Stimulated activated CD4-positive, alpha-beta T cell treated with anti-CD3 and anti-CD28 coated beads, Interleukin-1b, Interleukin-23, amount 100 ng/mL, for 4 hours (primary cell): ENCODE results near the gene NCR1.
"Not testable (repeated sequence)": the region's sequence is repeated elsewhere in the genome, so short reads cannot be mapped to it uniquely, and the experiment has no call there.

ENCODE experiments used
- DNase-seq, 2 donors: peaks; one replicate each; pipeline ENCODE4 v3.0.0-alpha.2; 2020; ENCODE audit warnings: low read depth in 2 of 2

The NCR1 gene, protein sequence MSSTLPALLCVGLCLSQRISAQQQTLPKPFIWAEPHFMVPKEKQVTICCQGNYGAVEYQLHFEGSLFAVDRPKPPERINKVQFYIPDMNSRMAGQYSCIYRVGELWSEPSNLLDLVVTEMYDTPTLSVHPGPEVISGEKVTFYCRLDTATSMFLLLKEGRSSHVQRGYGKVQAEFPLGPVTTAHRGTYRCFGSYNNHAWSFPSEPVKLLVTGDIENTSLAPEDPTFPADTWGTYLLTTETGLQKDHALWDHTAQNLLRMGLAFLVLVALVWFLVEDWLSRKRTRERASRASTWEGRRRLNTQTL

DNA sequence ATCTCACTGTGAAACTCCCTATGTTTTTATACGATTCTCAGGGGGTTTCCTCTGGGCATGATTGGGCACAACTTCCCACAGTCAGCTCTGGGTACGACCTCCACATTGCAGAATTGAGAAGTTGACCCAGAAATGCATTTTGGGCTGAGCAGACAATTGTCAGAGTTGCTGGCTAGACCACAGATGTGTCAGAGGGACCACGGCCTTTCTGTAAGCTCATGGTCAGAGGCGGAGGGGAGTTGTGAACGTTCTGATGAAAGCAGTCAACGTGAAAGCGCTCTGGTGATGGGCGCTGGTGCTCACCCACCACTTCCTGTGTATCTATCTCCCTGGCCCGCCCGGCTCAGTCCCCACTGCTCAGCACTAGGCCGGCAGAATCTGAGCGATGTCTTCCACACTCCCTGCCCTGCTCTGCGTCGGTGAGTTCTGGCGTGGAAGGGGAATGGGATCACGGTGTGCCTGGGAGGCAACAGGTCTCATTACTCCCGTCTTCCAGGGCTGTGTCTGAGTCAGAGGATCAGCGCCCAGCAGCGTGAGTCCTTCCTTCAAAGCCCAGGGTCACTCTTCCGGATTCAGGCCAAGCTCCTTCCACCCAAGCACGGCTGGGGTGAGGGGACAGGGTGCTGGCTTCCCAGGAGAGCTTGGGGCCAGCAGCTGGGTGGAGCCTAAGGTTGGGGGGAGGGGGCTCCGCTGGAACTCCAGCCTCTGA is at the start of gene NCR1:
Gene NCR1, plus strand, starts transcription at position 346 of the 709 bp plus-strand sequence. Its CDS starts 40 bp downstream, at position 386.
- DNase-seq: no peak

- DNase-seq: not testable (repeated sequence)
These were observed 47.5 kb upstream of the NCR1 start for GRCh38 chr19:54858476-54858875.

- DNase-seq: not testable (repeated sequence)
These were observed 46.5 kb upstream of the NCR1 start for GRCh38 chr19:54859421-54859820.

- DNase-seq: not testable (repeated sequence)
These were observed 42.5 kb upstream of the NCR1 start for GRCh38 chr19:54863459-54863858.

- no peak for DNase-seq
These were observed 34.3 kb upstream of the NCR1 start for GRCh38 chr19:54871696-54872095.

DNA sequence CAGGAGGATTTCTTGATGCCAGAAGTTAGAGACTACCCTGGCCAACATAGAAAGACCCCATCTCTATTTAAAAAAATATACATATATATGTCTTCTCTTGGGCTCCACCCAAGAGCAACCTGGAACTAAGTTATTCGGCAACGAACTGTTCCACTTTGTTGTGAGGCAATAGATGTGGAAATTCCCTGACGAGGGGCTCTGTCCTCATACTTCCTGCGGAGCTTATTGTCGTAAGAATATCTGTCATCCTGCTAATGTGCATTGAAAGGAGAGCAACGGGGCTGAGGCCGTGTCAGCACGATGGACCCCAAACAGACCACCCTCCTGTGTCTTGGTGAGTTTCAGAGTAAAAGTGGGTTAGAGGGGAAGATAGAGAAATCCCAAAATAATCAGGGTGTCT is 32.0 kb upstream of the NCR1 start, which contains the start of gene FCAR:
Gene FCAR, plus strand, starts transcription at position 246 of the 400 bp plus-strand sequence. Its CDS starts 55 bp downstream, at position 301.
- DNase-seq: no peak

DNA sequence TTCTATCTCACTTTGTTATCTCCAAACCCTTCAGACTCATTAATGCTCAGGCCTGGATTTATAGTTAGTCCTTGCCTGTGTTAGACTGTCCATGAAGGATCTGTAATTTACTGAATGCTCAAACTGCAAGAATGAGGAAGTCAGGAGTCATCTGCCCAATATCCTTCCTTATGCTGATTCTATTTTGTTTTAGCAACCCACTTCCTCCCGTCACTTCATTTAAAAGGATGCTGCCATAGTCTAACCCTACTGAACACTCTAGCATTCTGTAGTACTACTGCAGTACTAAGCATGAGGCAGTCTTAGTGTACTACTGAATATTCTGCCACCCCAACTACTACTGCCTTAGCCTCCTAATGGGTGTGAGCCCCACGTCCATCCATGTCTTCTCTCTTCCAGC is 30.4 kb upstream of the NCR1 start:
- no peak for DNase-seq

GRCh38 chr19:54877471-54877870 is 28.5 kb upstream of the NCR1 start:
- DNase-seq: no peak

GRCh38 chr19:54881884-54882283 is 24.1 kb upstream of the NCR1 start:
- DNase-seq: no peak

DNA sequence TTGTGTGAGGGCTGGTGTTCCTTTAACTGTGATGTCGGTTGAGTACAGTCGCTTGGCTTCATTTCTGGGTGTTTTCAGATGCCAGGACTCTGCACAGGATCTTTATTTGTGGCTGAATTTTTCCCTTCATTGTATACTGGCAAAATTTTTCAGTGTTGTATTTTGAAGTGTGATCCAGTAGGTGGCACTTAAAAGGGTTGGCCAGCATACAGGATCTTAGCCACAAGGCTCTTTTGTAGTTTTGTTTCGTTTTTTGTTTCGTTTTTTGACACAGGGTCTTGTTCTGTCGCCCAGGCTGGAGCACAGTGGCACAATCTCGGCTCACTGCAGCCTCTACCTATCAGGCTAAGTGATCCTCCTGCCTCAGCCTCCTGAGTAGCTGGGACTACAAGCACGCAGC is 23.2 kb upstream of the NCR1 start:
- no peak for DNase-seq

DNA sequence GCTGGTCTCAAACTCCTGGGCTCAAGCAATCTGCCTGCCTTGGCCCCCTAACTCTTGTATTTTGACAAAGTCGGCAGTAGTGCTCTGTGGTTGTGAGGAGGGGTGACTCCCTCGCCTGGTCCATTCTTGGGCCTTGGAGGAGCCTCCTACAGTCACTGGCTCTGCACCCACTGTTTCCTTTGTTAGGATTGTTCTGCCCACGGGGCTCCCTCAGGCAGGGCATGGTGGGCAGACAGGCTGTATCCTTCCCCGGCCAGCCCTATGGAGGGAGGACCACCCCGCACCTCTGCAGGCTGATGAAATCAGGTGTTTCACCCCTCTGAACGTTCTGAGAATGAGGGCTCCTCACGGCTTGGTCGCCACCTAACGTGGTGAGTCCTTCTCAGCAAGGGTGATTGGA is 22.7 kb upstream of the NCR1 start:
- no peak for DNase-seq

DNA sequence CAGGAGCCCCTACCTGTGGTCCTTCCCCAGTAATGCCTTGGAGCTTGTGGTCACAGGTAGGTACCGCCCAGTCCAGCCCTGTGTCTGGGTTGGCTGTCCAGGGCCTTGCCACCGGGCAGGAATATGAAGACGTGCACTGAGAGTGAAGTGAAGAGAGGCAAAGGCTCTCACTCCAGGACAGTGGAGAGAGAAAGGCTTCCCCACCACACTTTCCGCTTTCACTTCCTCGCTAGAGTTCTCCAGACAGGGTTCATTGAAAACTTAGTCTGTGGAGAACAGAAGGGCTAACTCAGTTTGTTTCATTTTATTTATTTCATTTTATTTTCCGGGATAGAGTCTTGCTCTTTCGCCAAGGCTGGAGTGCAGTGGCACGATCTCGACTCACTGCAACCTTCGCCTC is 17.7 kb upstream of the NCR1 start:
- DNase-seq: no peak

DNA sequence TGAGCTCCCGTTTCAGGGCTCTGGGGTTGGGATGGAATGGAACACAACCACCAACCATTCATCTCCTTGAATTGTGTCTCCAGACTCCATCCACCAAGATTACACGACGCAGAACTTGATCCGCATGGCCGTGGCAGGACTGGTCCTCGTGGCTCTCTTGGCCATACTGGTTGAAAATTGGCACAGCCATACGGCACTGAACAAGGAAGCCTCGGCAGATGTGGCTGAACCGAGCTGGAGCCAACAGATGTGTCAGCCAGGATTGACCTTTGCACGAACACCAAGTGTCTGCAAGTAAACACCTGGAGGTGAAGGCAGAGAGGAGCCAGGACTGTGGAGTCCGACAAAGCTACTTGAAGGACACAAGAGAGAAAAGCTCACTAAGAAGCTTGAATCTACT is 16.4 kb upstream of the NCR1 start:
- DNase-seq: no peak

DNA sequence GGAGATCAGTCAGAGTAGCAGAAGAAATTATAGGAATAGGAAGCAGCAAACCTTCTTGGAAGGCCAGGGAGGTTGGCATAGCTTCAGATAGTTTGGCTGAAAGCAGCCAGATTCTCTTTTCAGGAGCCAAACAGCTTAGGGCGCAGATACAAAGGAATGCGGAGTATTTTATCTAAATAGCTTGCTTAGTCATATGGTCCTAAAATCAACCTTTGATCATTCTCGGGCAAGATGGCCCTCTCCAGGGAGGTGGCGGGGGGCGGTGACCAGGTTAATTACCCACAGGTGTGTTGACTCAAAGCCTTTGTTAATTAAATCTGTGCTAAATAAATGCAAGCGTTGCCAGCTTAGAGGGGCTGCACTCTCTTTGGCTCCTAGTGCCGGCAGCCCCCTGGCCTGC is 12.5 kb upstream of the NCR1 start:
- DNase-seq: no peak

DNA sequence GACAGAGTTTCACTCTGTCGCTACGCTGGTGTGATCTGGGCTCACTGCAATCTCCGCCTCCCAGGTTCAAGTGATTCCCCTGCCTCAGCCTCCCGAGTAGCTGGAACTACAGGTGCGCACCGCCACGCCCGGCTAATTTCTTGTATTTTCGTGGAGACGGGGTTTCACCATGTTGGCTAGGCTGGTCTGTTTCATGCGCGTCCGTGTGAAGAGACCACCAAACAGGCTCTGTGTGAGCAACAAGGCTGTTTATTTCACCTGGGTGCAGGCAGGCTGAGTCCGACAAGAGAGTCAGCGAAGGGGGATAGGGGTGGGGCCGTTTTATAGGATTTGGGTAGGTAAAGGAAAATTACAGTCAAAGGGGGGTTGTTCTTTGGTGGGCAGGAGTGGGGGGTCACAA is 11.8 kb upstream of the NCR1 start:
- DNase-seq: not testable (repeated sequence)

- DNase-seq: no peak
These were observed 9.9 kb upstream of the NCR1 start for GRCh38 chr19:54896036-54896435.

- DNase-seq: not testable (repeated sequence)
These were observed 7.3 kb upstream of the NCR1 start for GRCh38 chr19:54898685-54899084.

- DNase-seq: not testable (repeated sequence)
These were observed 6.3 kb upstream of the NCR1 start for GRCh38 chr19:54899646-54900045.

GRCh38 chr19:54901153-54901552 is 4.8 kb upstream of the NCR1 start:
- DNase-seq: not testable (repeated sequence)

DNA sequence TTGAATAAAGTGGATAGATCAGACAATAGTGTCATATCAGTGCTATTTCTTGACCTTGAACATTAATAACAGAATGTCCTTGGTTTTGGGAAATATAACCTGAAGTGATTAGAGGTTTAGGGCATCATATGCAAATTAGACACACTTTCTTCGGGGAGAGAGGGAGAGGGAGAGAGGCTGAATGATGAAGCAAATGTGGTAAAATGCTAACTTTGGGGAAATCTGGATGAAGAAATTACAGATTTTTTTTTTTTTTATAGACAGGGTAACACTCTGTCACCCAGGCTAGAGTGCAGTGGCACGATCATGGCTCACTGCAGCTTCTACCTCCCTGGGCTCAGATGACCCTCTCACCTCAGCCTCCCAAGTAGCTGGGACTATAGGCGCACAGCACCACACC is 3.9 kb upstream of the NCR1 start:
- DNase-seq: no peak

- no peak for DNase-seq
These were observed 2.6 kb upstream of the NCR1 start for GRCh38 chr19:54903303-54903702.

GRCh38 chr19:54904261-54904660 is 1.7 kb upstream of the NCR1 start:
- DNase-seq: not testable (repeated sequence)

DNA sequence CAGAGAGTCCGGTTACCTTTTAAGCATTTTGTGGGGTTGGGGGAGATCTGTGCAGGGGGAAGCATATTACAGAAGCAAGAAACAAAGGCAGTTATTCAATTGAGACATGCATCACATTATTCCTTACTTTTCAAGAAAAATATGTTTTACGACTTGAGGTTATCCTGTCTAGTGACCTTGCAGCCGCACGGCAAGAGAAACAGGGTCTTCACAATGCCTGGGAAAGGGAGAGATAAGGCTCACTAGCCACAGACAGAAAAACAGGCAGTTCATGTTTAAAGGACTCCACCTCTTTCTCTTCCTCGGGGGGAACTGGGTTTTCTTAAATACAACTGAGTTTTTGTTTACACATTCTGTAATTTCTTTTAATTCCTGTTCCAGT is 536 bp upstream of the NCR1 start:
- no peak for DNase-seq
